Neuron (in vitro differentiated cells): ENCODE results near the gene OXNAD1.
"Not testable (repeated sequence)": the region's sequence is repeated elsewhere in the genome, so short reads cannot be mapped to it uniquely, and the experiment has no call there.

ENCODE experiments used
- H2AFZ ChIP-seq: one replicate; pipeline ENCODE4 v1.6.1; 2013; ENCODE audit warnings: low read depth, mild to moderate bottlenecking, inconsistent platforms, low read length, moderate library complexity
- H3K27me3 ChIP-seq: one replicate; pipeline ENCODE4 v1.6.1; 2013; ENCODE audit warnings: low read length; ENCODE audit not compliant: insufficient read depth
- H3K36me3 ChIP-seq: one replicate; pipeline ENCODE4 v1.6.1; 2013; ENCODE audit warnings: low read length; ENCODE audit not compliant: insufficient read depth
- H3K4me1 ChIP-seq: one replicate; pipeline ENCODE4 v1.6.1; 2013; ENCODE audit warnings: low read length; ENCODE audit not compliant: insufficient read depth
- H3K4me3 ChIP-seq: 2 replicates; pipeline ENCODE4 v1.5.1; 2013; ENCODE audit warnings: mild to moderate bottlenecking, low read length, moderate library complexity
- H3K9me3 ChIP-seq: one replicate; pipeline ENCODE4 v1.6.1; 2013; ENCODE audit warnings: low read length

The OXNAD1 gene

GRCh38 chr3:16305111-16305541, 40.1 kb downstream of the OXNAD1 start:
- Histone ChIP-seq H3K4me3 (no peak overlapping the region), H2AFZ (no peak overlapping the region), H3K27me3 (no peaks in the 10 kb centered on the region), H3K36me3 (peaks cover 31% of the 10 kb centered on the region), H3K4me1 (no peaks in the 10 kb centered on the region), H3K9me3 (no peaks in the 10 kb centered on the region)

GRCh38 chr3:16307832-16308531, 43.0 kb downstream of the OXNAD1 start:
- Histone ChIP-seq H3K9me3 (no peaks in the 10 kb centered on the region), H3K27me3 (no peaks in the 10 kb centered on the region), H3K4me1 (no peaks in the 10 kb centered on the region), H2AFZ (no peak overlapping the region), H3K4me3 (no peak overlapping the region), H3K36me3 (peaks cover 20% of the 10 kb centered on the region)

GRCh38 chr3:16308727-16309126, 43.7 kb downstream of the OXNAD1 start:
- H3K4me3 ChIP-seq = no peak overlapping the region
- peaks cover 14% of the 10 kb centered on the region for H3K36me3 ChIP-seq
- no peaks in the 10 kb centered on the region for H3K27me3 ChIP-seq
- H3K4me1 ChIP-seq = no peaks in the 10 kb centered on the region
- no peaks in the 10 kb centered on the region for H3K9me3 ChIP-seq
- H2AFZ ChIP-seq = no peak overlapping the region

- no peaks in the 10 kb centered on the region for H3K27me3 ChIP-seq
- no peaks in the 10 kb centered on the region for H3K4me1 ChIP-seq
- no peak overlapping the region for H3K4me3 ChIP-seq
- H2AFZ ChIP-seq = no peak overlapping the region
- H3K9me3 ChIP-seq = no peaks in the 10 kb centered on the region
- peaks cover 8% of the 10 kb centered on the region for H3K36me3 ChIP-seq
These were observed 44.5 kb downstream of the OXNAD1 start for GRCh38 chr3:16309558-16309957.

GRCh38 chr3:16310486-16310885, 45.5 kb downstream of the OXNAD1 start:
- not testable (repeated sequence) for H3K4me1 ChIP-seq, H3K36me3 ChIP-seq, H3K27me3 ChIP-seq, H2AFZ ChIP-seq, H3K4me3 ChIP-seq, H3K9me3 ChIP-seq

- Histone ChIP-seq H3K4me1 (no peaks in the 10 kb centered on the region), H3K27me3 (no peaks in the 10 kb centered on the region), H3K4me3 (no peak overlapping the region), H3K36me3 (peaks cover 14% of the 10 kb centered on the region), H2AFZ (no peak overlapping the region), H3K9me3 (no peaks in the 10 kb centered on the region)
These were observed 47.0 kb downstream of the OXNAD1 start for GRCh38 chr3:16311960-16312451.

GRCh38 chr3:16313886-16314645, 49.1 kb downstream of the OXNAD1 start:
- Histone ChIP-seq H3K9me3 (no peaks in the 10 kb centered on the region), H2AFZ (no peak overlapping the region), H3K4me1 (no peaks in the 10 kb centered on the region), H3K4me3 (no peak overlapping the region), H3K36me3 (peaks cover 10% of the 10 kb centered on the region), H3K27me3 (no peaks in the 10 kb centered on the region)

GRCh38 chr3:16315623-16316022, 50.6 kb downstream of the OXNAD1 start:
- Histone ChIP-seq H3K36me3 (peaks cover 12% of the 10 kb centered on the region), H3K4me1 (no peaks in the 10 kb centered on the region), H2AFZ (no peak overlapping the region), H3K4me3 (no peak overlapping the region), H3K9me3 (no peaks in the 10 kb centered on the region), H3K27me3 (no peaks in the 10 kb centered on the region)

GRCh38 chr3:16316396-16316795, 51.4 kb downstream of the OXNAD1 start:
- no peaks in the 10 kb centered on the region for H3K9me3 ChIP-seq
- no peaks in the 10 kb centered on the region for H3K4me1 ChIP-seq
- peaks cover 12% of the 10 kb centered on the region for H3K36me3 ChIP-seq
- H3K4me3 ChIP-seq = no peak overlapping the region
- H2AFZ ChIP-seq = no peak overlapping the region
- no peaks in the 10 kb centered on the region for H3K27me3 ChIP-seq

GRCh38 chr3:16316847-16317560, 52.0 kb downstream of the OXNAD1 start:
- no peaks in the 10 kb centered on the region for H3K27me3 ChIP-seq
- no peak overlapping the region for H2AFZ ChIP-seq
- H3K4me1 ChIP-seq = no peaks in the 10 kb centered on the region
- no peak overlapping the region for H3K4me3 ChIP-seq
- H3K9me3 ChIP-seq = no peaks in the 10 kb centered on the region
- H3K36me3 ChIP-seq = peaks cover 17% of the 10 kb centered on the region

- Histone ChIP-seq H2AFZ (no peak overlapping the region), H3K4me3 (no peak overlapping the region), H3K9me3 (no peaks in the 10 kb centered on the region), H3K36me3 (peaks cover 22% of the 10 kb centered on the region), H3K27me3 (no peaks in the 10 kb centered on the region), H3K4me1 (no peaks in the 10 kb centered on the region)
These were observed 52.5 kb downstream of the OXNAD1 start for GRCh38 chr3:16317561-16317945.

- no peaks in the 10 kb centered on the region for H3K27me3 ChIP-seq
- H3K4me1 ChIP-seq = no peaks in the 10 kb centered on the region
- no peaks in the 10 kb centered on the region for H3K9me3 ChIP-seq
- H3K4me3 ChIP-seq = no peak overlapping the region
- H3K36me3 ChIP-seq = peaks cover 22% of the 10 kb centered on the region
- H2AFZ ChIP-seq = no peak overlapping the region
These were observed 53.2 kb downstream of the OXNAD1 start for GRCh38 chr3:16318176-16318575.

GRCh38 chr3:16319307-16319706, 54.3 kb downstream of the OXNAD1 start:
- Histone ChIP-seq H3K4me1 (no peaks in the 10 kb centered on the region), H2AFZ (no peak overlapping the region), H3K4me3 (no peak overlapping the region), H3K9me3 (no peaks in the 10 kb centered on the region), H3K36me3 (peaks cover 22% of the 10 kb centered on the region), H3K27me3 (no peaks in the 10 kb centered on the region)
